Lung (tissue), 12 donors: ENCODE results near the gene CHAF1A. TPM values are rescaled to one million over a fixed set of nuclear protein-coding genes. Genes with fewer than 3 reads are reported as not detected.

Experiments
- ATAC-seq: fragments of 200-7000 bp; cut with Tn5 transposase; one replicate; pipeline ENCODE4 v1.9.1; 2020; ENCODE audit warnings: moderate number of reproducible peaks; ENCODE audit not compliant: insufficient read depth, low FRiP score
- DNase-seq, 3 donors: peaks; one replicate each; pipeline ENCODE4 v3.0.0-alpha.2; 2013 to 2017
- H3K27ac ChIP-seq, 2 donors: one replicate each; pipeline ENCODE4 v1.5.1; 2013; ENCODE audit warnings: mild to moderate bottlenecking in 2 of 2, moderate library complexity in 2 of 2, control low read depth in 1 of 2, inconsistent platforms in 1 of 2, low read depth in 1 of 2, low read length in 1 of 2
- H3K27me3 ChIP-seq, 3 donors: one replicate each; pipeline ENCODE4 v1.5.1; 2013; ENCODE audit warnings: low read length in 2 of 3; ENCODE audit not compliant: control insufficient read depth in 3 of 3, insufficient read depth in 3 of 3
- H3K36me3 ChIP-seq, 4 donors: one replicate each; pipeline ENCODE4 v1.5.1; 2013; ENCODE audit warnings: low read length in 4 of 4, mild to moderate bottlenecking in 1 of 4, moderate library complexity in 1 of 4; ENCODE audit not compliant: control insufficient read depth in 4 of 4, insufficient read depth in 4 of 4
- H3K4me1 ChIP-seq, 5 donors: one replicate each; pipeline ENCODE4 v1.5.1; 2013; ENCODE audit warnings: low read length in 5 of 5, mild to moderate bottlenecking in 2 of 5, moderate library complexity in 1 of 5; ENCODE audit not compliant: control insufficient read depth in 5 of 5, insufficient read depth in 5 of 5
- H3K4me3 ChIP-seq: one replicate; pipeline ENCODE4 v1.5.1; 2013; ENCODE audit warnings: mild to moderate bottlenecking, control low read depth, moderate library complexity
- H3K9ac ChIP-seq, 2 donors: one replicate each; pipeline ENCODE4 v1.5.1; 2013; ENCODE audit warnings: low read length in 2 of 2, control low read depth in 1 of 2; ENCODE audit not compliant: insufficient read depth in 1 of 2
- H3K9me3 ChIP-seq, 4 donors: one replicate each; pipeline ENCODE4 v1.5.1; 2013; ENCODE audit warnings: low read length in 3 of 4, mild to moderate bottlenecking in 1 of 4, moderate library complexity in 1 of 4; ENCODE audit not compliant: control insufficient read depth in 4 of 4, insufficient read depth in 3 of 4
- CTCF ChIP-seq: IDR thresholded peaks from 2 replicates; pipeline ENCODE4 v1.5.1; 2012; ENCODE audit warnings: mild to moderate bottlenecking; ENCODE audit errors: control extremely low read depth, extremely low read depth
- WGBS, 2 donors: extraction: QIAGEN DNeasy Blood & Tissue Kit; methylation state at CpG; one replicate each; pipeline ENCODE4 v1.1.7; 2013; 5-methylcytosine and 5-hydroxymethylcytosine counted together
- polyA plus RNA-seq, 2 donors: library from polyadenylated mRNA; stranded (reverse); fragments of 200-250 nt; gene quantifications; one replicate each; pipeline ENCODE4 v1.2.1, GENCODE V29; 2013
- total RNA-seq, 2 donors: library from RNA; depleted of rRNA in 1 of 2; stranded (reverse); fragments of >200 nt in 1 of 2; gene quantifications; one replicate each; pipeline ENCODE4 v1.2.1, GENCODE V29; 2014 to 2021
- donor health status: control.
- donor health status: control.
- donor health status: Bipolar disorder and iron deficiency.
- donor health status: healthy.
- donor health status: DM: yes; HTN: yes; CAD: no.

CHAF1A gene
- total and polyA plus RNA-seq, 4 donors = 6.8 to 16.7 (median 8.7) TPM

DNA sequence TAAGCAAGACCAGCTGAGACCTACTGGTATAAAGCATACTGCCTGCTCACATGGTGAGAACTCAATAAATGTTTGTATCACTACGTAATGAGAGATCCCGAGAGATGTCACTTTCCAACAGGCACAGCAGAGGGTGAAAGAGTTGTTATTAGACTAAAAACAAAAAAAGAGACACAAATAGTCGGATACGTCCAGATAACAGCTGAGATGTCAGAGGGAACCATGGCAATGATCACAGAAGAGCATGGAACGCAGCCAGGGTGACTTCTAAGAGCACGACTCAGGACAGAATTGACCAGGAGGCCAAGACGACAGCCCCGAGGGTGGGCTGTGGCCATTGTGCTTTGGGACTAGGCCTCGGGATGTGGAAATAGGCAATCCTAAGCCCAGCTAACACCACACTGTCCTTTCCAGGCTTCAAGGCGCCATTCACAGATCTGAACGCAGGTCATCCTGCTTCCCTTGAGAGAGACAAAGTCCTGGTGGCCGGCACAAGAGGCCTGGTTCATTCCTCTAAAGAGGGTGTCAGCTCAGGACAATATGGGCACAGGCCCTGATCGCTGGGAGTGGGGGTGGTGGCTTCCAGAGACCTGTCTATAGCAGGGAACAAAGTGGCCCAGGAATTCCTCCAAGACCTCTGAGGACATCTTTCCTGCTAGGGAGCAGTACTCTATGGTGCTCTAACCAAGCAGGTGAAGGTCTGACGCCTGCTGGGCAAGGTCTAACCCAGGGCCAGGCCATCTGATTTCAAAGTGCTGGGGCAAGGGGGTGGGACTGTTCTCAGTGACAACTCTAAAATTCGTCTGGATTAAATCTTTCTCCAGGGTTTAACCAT, 5.3 kb upstream of the CHAF1A start:
- TF ChIP-seq CTCF = no peak
- Histone ChIP-seq H3K4me1 (peaks cover 3 to 54% (median 23%) of the 10 kb centered on the region in 5 donors), H3K9ac (peak overlapping the region in 1 of 2 donors; percentile 58), H3K9me3 (no peaks in the 10 kb centered on the region), H3K36me3 (peaks cover 0 to 15% (median 10%) of the 10 kb centered on the region in 4 donors), H3K27ac (peak overlapping the region in 1 of 2 donors; percentile 75), H3K27me3 (no peaks in the 10 kb centered on the region), H3K4me3 (peak overlapping the region; percentile 6)
- peak in 2 of 3 donors; percentile 60 to 69 for DNase-seq
- 77 to 85% methylated on average over 15 of the region's 15 CpGs for WGBS, 2 donors
- no peak for ATAC-seq

GRCh38 chr19:4399812-4400134, 2.7 kb upstream of the CHAF1A start:
- Histone ChIP-seq H3K9ac (peak overlapping the region; percentile 77 to 96), H3K9me3 (no peaks in the 10 kb centered on the region), H3K4me3 (peak overlapping the region; percentile 84), H3K27ac (peak overlapping the region; percentile 96 to 97), H3K27me3 (no peaks in the 10 kb centered on the region), H3K4me1 (peaks cover 3 to 47% (median 17%) of the 10 kb centered on the region in 5 donors), H3K36me3 (peaks cover 0 to 15% (median 8%) of the 10 kb centered on the region in 4 donors)
- TF ChIP-seq CTCF = no peak
- WGBS, 2 donors = 0 to 1% methylated on average over 8 to 12 of the region's 12 CpGs
- no peak for ATAC-seq
- peak; percentile 52 to 69 (median 64) for DNase-seq

DNA sequence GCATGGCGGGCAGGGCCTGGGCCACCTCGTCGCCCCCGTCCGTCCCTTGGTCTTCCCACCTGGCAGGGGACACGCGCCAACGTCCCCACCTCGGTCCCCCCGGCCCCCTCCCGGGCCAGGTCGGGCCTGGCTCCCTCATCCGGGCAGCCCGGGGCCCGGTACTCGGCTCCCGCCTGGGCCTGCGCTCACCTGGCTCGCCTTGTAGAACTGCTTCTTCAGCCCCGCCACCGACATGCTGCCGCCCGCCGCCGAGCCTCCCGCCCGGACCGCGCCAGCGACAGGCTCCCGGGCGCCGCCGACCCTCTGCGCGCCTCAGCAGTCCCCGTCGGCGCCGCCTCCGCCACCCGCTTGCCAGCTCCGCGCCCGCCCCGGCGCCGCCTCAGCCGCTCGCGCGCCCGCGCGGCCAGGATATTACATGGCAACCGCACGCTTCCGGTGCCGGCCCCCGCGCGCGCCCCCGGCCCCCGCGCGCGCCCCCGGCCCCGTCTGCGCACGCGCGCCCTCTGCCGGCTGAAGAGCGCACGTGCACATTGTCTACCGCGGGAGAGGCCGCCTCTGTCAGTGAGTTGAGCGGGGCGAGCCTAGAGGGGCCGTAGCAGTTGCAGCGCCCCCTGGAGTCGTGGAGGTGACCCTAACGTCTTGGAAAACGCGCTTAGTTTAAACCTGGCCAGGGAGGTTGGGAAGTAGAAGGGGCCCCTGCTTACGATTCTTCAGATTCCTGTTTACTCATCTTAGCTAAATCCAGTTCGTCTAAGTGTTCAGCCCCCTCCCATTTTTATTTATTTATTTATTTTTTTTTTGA, 2.1 kb upstream of the CHAF1A start, which contains the start of gene SH3GL1:
Gene SH3GL1, minus strand, starts transcription at position 413 of the 802 bp plus-strand sequence. Its CDS starts 179 bp downstream, at position 234.
- no peaks in the 10 kb centered on the region for H3K27me3 ChIP-seq
- no peaks in the 10 kb centered on the region for H3K9me3 ChIP-seq
- 0 to 1% methylated on average over 52 to 90 of the region's 90 CpGs for WGBS, 2 donors
- peak within 1 kb of the TSS; percentile 77 to 96 for H3K9ac ChIP-seq
- peak within 1 kb of the TSS; percentile 96 to 97 for H3K27ac ChIP-seq
- H3K36me3 ChIP-seq = peaks cover 0 to 12% (median 6%) of the 10 kb centered on the region in 4 donors
- ATAC-seq = peak; percentile 77
- TF ChIP-seq CTCF = peak; percentile 99
- peak within 1 kb of the TSS; percentile 84 for H3K4me3 ChIP-seq
- peaks cover 3 to 45% (median 15%) of the 10 kb centered on the region in 5 donors for H3K4me1 ChIP-seq
- peak; percentile 95 to 96 (median 95) for DNase-seq
